ENCODE measurements around the gene GNG2. TPM values are rescaled to one million over a fixed set of nuclear protein-coding genes. Genes with fewer than 3 reads are reported as not detected.

GNG2 gene
- total RNA-seq, 1 experiment from 2014 or later = 0.23 TPM

DNA sequence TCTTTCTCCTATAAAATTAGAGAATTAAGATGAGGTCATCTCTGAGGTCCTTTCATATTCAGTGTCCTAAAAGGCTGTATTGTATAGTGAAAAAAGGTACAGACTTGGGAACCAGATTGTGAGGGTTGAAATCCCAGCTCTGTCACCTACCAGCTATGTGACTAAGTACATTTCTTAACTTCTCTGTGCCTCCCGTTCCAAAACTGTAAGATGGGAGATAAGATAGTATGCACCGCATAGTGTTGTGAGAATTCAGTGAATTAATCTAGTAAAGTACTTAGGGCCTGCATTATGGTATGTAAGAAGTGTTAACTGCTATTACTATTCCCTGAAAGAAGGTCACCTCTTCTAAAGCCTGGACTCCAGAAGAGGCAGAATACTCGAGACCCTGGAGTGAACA lies 60.6 kb downstream of the GNG2 start:
- Histone ChIP-seq H3K36me3 (ENCODE audit: control insufficient read depth, insufficient read depth, low read length) (no peaks in the 10 kb centered on the region), H3K4me3 (ENCODE audit: low read depth in 2 of 2, low read length in 2 of 2) (no peak overlapping the region), H3K27ac (ENCODE audit: low read length) (no peak overlapping the region), H3K4me1 (ENCODE audit: control insufficient read depth, insufficient read depth, low read length) (no peaks in the 10 kb centered on the region), H3K9me3 (ENCODE audit: control insufficient read depth, insufficient read depth, low read depth, low read length) (no peaks in the 10 kb centered on the region), H3K27me3 (ENCODE audit: control insufficient read depth, insufficient read depth, low read length) (no peaks in the 10 kb centered on the region)
- DNase-seq (ENCODE audit: low read depth, low spot score) (no peak), ATAC-seq (no peak)
- ChIA-PET POLR2A (no interaction called here), CTCF (no interaction called here)
- no TSS peak for BruUV-seq (replicated peaks)
- in situ Hi-C loops (cut with HindIII; ENCODE audit: low pct_unique_long_range_greater_than_20kb, low sequenced_read_pairs) = no loop called here
- TF ChIP-seq POLR2AphosphoS5 (IDR thresholded peaks at IDR 0.05; ENCODE audit: low read depth, low read length) (no peak), SIN3A (IDR thresholded peaks at IDR 0.05; ENCODE audit: borderline replicate concordance, insufficient read depth, low read depth, low read length) (no peak), TCF7L2 (IDR thresholded peaks at IDR 0.05; ENCODE audit: low read depth, low read length) (no peak)
- TF ChIP-seq, protein P1, sequence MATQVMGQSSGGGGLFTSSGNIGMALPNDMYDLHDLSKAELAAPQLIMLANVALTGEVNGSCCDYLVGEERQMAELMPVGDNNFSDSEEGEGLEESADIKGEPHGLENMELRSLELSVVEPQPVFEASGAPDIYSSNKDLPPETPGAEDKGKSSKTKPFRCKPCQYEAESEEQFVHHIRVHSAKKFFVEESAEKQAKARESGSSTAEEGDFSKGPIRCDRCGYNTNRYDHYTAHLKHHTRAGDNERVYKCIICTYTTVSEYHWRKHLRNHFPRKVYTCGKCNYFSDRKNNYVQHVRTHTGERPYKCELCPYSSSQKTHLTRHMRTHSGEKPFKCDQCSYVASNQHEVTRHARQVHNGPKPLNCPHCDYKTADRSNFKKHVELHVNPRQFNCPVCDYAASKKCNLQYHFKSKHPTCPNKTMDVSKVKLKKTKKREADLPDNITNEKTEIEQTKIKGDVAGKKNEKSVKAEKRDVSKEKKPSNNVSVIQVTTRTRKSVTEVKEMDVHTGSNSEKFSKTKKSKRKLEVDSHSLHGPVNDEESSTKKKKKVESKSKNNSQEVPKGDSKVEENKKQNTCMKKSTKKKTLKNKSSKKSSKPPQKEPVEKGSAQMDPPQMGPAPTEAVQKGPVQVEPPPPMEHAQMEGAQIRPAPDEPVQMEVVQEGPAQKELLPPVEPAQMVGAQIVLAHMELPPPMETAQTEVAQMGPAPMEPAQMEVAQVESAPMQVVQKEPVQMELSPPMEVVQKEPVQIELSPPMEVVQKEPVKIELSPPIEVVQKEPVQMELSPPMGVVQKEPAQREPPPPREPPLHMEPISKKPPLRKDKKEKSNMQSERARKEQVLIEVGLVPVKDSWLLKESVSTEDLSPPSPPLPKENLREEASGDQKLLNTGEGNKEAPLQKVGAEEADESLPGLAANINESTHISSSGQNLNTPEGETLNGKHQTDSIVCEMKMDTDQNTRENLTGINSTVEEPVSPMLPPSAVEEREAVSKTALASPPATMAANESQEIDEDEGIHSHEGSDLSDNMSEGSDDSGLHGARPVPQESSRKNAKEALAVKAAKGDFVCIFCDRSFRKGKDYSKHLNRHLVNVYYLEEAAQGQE (IDR thresholded peaks at IDR 0.05; ENCODE audit: insufficient read depth in 1 of 2, low read depth in 2 of 2, low read length in 1 of 2) = no peak
- TF ChIP-seq, protein P2, sequence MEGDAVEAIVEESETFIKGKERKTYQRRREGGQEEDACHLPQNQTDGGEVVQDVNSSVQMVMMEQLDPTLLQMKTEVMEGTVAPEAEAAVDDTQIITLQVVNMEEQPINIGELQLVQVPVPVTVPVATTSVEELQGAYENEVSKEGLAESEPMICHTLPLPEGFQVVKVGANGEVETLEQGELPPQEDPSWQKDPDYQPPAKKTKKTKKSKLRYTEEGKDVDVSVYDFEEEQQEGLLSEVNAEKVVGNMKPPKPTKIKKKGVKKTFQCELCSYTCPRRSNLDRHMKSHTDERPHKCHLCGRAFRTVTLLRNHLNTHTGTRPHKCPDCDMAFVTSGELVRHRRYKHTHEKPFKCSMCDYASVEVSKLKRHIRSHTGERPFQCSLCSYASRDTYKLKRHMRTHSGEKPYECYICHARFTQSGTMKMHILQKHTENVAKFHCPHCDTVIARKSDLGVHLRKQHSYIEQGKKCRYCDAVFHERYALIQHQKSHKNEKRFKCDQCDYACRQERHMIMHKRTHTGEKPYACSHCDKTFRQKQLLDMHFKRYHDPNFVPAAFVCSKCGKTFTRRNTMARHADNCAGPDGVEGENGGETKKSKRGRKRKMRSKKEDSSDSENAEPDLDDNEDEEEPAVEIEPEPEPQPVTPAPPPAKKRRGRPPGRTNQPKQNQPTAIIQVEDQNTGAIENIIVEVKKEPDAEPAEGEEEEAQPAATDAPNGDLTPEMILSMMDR (IDR thresholded peaks at IDR 0.05) = no peak
- intact Hi-C loops (cut with micrococcal nuclease; ENCODE audit: unreplicated experiment) = no loop called here

DNA sequence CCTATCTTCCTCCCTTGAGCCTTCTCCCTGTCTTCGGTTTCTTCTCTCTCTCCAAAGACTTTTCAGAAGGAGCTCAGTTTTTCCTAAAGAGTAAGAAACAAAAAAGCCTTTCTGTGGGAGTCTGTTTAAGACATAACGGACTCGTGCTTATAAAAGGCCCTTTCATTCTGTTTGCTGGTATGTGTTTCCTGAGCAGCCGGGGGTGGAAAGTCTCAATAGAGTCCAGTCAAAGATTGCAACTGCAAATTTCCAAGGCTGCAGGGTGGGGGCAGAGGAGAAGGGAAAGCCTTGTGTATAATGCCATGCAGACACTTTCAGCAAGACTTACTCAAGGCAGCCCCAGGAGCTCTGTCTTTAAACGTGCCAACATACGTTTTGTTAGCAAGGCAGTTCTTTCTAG lies 62.2 kb downstream of the GNG2 start:
- ATAC-seq = no peak
- CTCF ChIA-PET = no interaction called here

More for the DNA sequence above, 62.2 kb downstream of the GNG2 start:
- no peak overlapping the region for H3K27ac ChIP-seq (ENCODE audit: low read length)
- H3K36me3 ChIP-seq (ENCODE audit: control insufficient read depth, insufficient read depth, low read length) = no peaks in the 10 kb centered on the region
- no peak for DNase-seq (ENCODE audit: low read depth, low spot score)
- H3K4me3 ChIP-seq (ENCODE audit: low read depth in 2 of 2, low read length in 2 of 2) = no peak overlapping the region
- intact Hi-C loops (cut with micrococcal nuclease; ENCODE audit: unreplicated experiment) (no loop called here), in situ Hi-C loops (cut with HindIII; ENCODE audit: low pct_unique_long_range_greater_than_20kb, low sequenced_read_pairs) (no loop called here)
- H3K4me1 ChIP-seq (ENCODE audit: control insufficient read depth, insufficient read depth, low read length) = no peaks in the 10 kb centered on the region
- TF ChIP-seq SIN3A (IDR thresholded peaks at IDR 0.05; ENCODE audit: borderline replicate concordance, insufficient read depth, low read depth, low read length) = no peak
- TF ChIP-seq, protein P2 (IDR thresholded peaks at IDR 0.05) = no peak
- TF ChIP-seq, protein P1 (IDR thresholded peaks at IDR 0.05; ENCODE audit: insufficient read depth in 1 of 2, low read depth in 2 of 2, low read length in 1 of 2) = no peak
- no peak for TF ChIP-seq TCF7L2 (IDR thresholded peaks at IDR 0.05; ENCODE audit: low read depth, low read length)
- TF ChIP-seq POLR2AphosphoS5 (IDR thresholded peaks at IDR 0.05; ENCODE audit: low read depth, low read length) = no peak
- BruUV-seq (replicated peaks) = no TSS peak
- H3K9me3 ChIP-seq (ENCODE audit: control insufficient read depth, insufficient read depth, low read depth, low read length) = no peaks in the 10 kb centered on the region
- POLR2A ChIA-PET = no interaction called here
- no peaks in the 10 kb centered on the region for H3K27me3 ChIP-seq (ENCODE audit: control insufficient read depth, insufficient read depth, low read length)

All from Panc1 (cell line).